Mesendoderm (in vitro differentiated cells): ENCODE measurements around the gene CAMK1.

Experiments
- DNase-seq: peaks from one replicate; pipeline ENCODE4 v3.0.0; 2013
- H2AK5ac ChIP-seq: 2 replicates; pipeline ENCODE4 v1.6.1; 2013; ENCODE audit warnings: low read length, inconsistent platforms
- H2BK120ac ChIP-seq: 2 replicates; pipeline ENCODE4 v1.6.1; 2013; ENCODE audit warnings: low read depth, mild to moderate bottlenecking, low read length, moderate library complexity, mixed read lengths
- H2BK15ac ChIP-seq: replicated peaks from 2 replicates; pipeline ENCODE4 v1.6.1; 2013; ENCODE audit warnings: low read depth, mild to moderate bottlenecking, moderate library complexity
- H2BK5ac ChIP-seq: 2 replicates; pipeline ENCODE4 v1.6.1; 2013; ENCODE audit warnings: low read length, inconsistent platforms
- H3K18ac ChIP-seq: 2 replicates; pipeline ENCODE4 v1.6.1; 2013; ENCODE audit warnings: mild to moderate bottlenecking, low read length, mixed read lengths
- H3K23ac ChIP-seq: one replicate; pipeline ENCODE4 v1.6.1; 2013; ENCODE audit warnings: low read length
- H3K27ac ChIP-seq: 2 replicates; pipeline ENCODE4 v1.5.1; 2013; ENCODE audit warnings: low read depth, mild to moderate bottlenecking, inconsistent platforms, low read length, moderate library complexity
- H3K27me3 ChIP-seq: 2 replicates; pipeline ENCODE4 v1.6.1; 2013; ENCODE audit warnings: low read length, control low read depth, mild to moderate bottlenecking, inconsistent platforms; ENCODE audit not compliant: insufficient read depth, poor library complexity
- H3K36me3 ChIP-seq: 2 replicates; pipeline ENCODE4 v1.6.1; 2013; ENCODE audit warnings: low read length, inconsistent platforms; ENCODE audit not compliant: control insufficient read depth, insufficient read depth
- H3K4ac ChIP-seq: one replicate; pipeline ENCODE4 v1.6.1; 2013; ENCODE audit warnings: low read depth, mild to moderate bottlenecking, low read length, moderate library complexity
- H3K4me1 ChIP-seq: 2 replicates; pipeline ENCODE4 v1.6.1; 2013; ENCODE audit warnings: low read depth, low read length, inconsistent platforms; ENCODE audit not compliant: control insufficient read depth
- H3K4me2 ChIP-seq: 2 replicates; pipeline ENCODE4 v1.6.1; 2013; ENCODE audit warnings: low read length
- H3K4me3 ChIP-seq: 2 replicates; pipeline ENCODE4 v1.5.1; 2013; ENCODE audit warnings: mild to moderate bottlenecking, low read length
- H3K56ac ChIP-seq: one replicate; pipeline ENCODE4 v1.6.1; 2013; ENCODE audit warnings: low read length
- H3K79me1 ChIP-seq: 2 replicates; pipeline ENCODE4 v1.6.1; 2013; ENCODE audit warnings: low read length, inconsistent platforms
- H3K79me2 ChIP-seq: 2 replicates; pipeline ENCODE4 v1.6.1; 2013; ENCODE audit warnings: mild to moderate bottlenecking, low read length; ENCODE audit not compliant: control insufficient read depth, insufficient read depth
- H3K9ac ChIP-seq: 2 replicates; pipeline ENCODE4 v1.6.1; 2013; ENCODE audit warnings: low read length, inconsistent platforms
- H4K5ac ChIP-seq: one replicate; pipeline ENCODE4 v1.6.1; 2013; ENCODE audit warnings: low read length
- H4K8ac ChIP-seq: one replicate; pipeline ENCODE4 v1.6.1; 2013; ENCODE audit warnings: low read depth, mild to moderate bottlenecking, control low read depth, low read length, moderate library complexity
- WGBS: extraction: QIAGEN DNeasy Blood & Tissue Kit; methylation state at CpG from one replicate; pipeline ENCODE4 v1.1.7; 2013; ENCODE audit warnings: low lambda C conversion rate, missing lambda C conversion rate; ENCODE audit not compliant: insufficient coverage; ENCODE audit errors: extremely low coverage; 5-methylcytosine and 5-hydroxymethylcytosine counted together

Gene CAMK1

GRCh38 chr3:9807981-9808344 is 38.2 kb upstream of the CAMK1 start:
- Histone ChIP-seq H3K4me3 (no peak overlapping the region), H3K4me2 (no peak overlapping the region), H4K8ac (no peak overlapping the region), H3K4ac (no peak overlapping the region), H3K9ac (no peak overlapping the region), H3K18ac (no peak overlapping the region), H3K56ac (no peak overlapping the region), H2BK120ac (no peak overlapping the region), H2AK5ac (no peak overlapping the region), H3K36me3 (peaks cover 15% of the 10 kb centered on the region), H3K27me3 (no peaks in the 10 kb centered on the region), H2BK15ac (no peak overlapping the region), H3K4me1 (no peaks in the 10 kb centered on the region), H4K5ac (no peak overlapping the region), H3K27ac (no peak overlapping the region), H3K79me1 (no peaks in the 10 kb centered on the region), H3K79me2 (no peaks in the 10 kb centered on the region), H2BK5ac (no peak overlapping the region), H3K23ac (no peak overlapping the region)
- no CpG with 5 or more reads among the region's 2 CpGs for WGBS
- no peak for DNase-seq

- H2AK5ac ChIP-seq = no peak overlapping the region
- H2BK5ac ChIP-seq = no peak overlapping the region
- no peak overlapping the region for H3K4me2 ChIP-seq
- no peak overlapping the region for H3K4ac ChIP-seq
- no peak overlapping the region for H2BK120ac ChIP-seq
- H3K4me1 ChIP-seq = no peaks in the 10 kb centered on the region
- no peak for DNase-seq
- no peak overlapping the region for H3K56ac ChIP-seq
- no peak overlapping the region for H3K9ac ChIP-seq
- H3K36me3 ChIP-seq = peaks cover 15% of the 10 kb centered on the region
- H3K27ac ChIP-seq = no peak overlapping the region
- no peak overlapping the region for H4K5ac ChIP-seq
- H3K23ac ChIP-seq = no peak overlapping the region
- H4K8ac ChIP-seq = no peak overlapping the region
- H3K79me2 ChIP-seq = no peaks in the 10 kb centered on the region
- H3K27me3 ChIP-seq = no peaks in the 10 kb centered on the region
- no peak overlapping the region for H3K18ac ChIP-seq
- no peak overlapping the region for H2BK15ac ChIP-seq
- H3K79me1 ChIP-seq = no peaks in the 10 kb centered on the region
- WGBS = no CpG with 5 or more reads among the region's 7 CpGs
- no peak overlapping the region for H3K4me3 ChIP-seq
Measured at GRCh38 chr3:9806688-9807589, 37.2 kb upstream of the CAMK1 start.

DNA sequence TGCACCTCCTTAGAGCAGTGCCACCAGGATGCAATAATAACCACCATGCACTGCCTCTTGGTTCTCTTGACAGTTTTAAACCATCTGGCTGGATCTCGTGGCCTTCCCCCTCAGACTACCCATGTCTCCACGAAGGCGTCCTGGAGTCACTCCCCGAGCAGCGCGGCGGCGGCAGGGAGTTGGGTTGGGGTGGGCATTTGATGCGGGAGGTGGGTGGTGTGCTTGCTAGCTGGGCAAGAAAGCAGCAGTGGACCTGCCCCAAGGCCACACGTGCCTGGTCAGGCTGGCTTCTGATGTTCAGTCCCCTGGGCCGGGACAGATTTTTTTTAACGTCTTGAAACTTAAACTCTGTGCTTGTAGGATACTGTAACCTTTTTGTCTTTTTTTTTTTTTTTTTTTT is 36.4 kb upstream of the CAMK1 start:
- Histone ChIP-seq H2BK15ac (no peak overlapping the region), H2AK5ac (no peak overlapping the region), H3K4me3 (no peak overlapping the region), H3K27me3 (no peaks in the 10 kb centered on the region), H3K4me2 (no peak overlapping the region), H3K9ac (no peak overlapping the region), H2BK120ac (no peak overlapping the region), H3K27ac (no peak overlapping the region), H3K18ac (no peak overlapping the region), H3K79me1 (no peaks in the 10 kb centered on the region), H4K8ac (no peak overlapping the region), H3K36me3 (peaks cover 21% of the 10 kb centered on the region), H2BK5ac (no peak overlapping the region), H3K4ac (no peak overlapping the region), H3K23ac (no peak overlapping the region), H3K56ac (no peak overlapping the region), H3K79me2 (no peaks in the 10 kb centered on the region), H3K4me1 (no peaks in the 10 kb centered on the region), H4K5ac (no peak overlapping the region)
- no peak for DNase-seq
- WGBS = no CpG with 5 or more reads among the region's 12 CpGs

- H3K4me2 ChIP-seq = no peak overlapping the region
- H3K4ac ChIP-seq = no peak overlapping the region
- H3K27ac ChIP-seq = no peak overlapping the region
- H3K9ac ChIP-seq = no peak overlapping the region
- H2BK15ac ChIP-seq = no peak overlapping the region
- no peak overlapping the region for H3K18ac ChIP-seq
- no peaks in the 10 kb centered on the region for H3K79me2 ChIP-seq
- no peak overlapping the region for H4K8ac ChIP-seq
- no peaks in the 10 kb centered on the region for H3K79me1 ChIP-seq
- H3K4me3 ChIP-seq = no peak overlapping the region
- H2BK120ac ChIP-seq = no peak overlapping the region
- DNase-seq = no peak
- no peaks in the 10 kb centered on the region for H3K27me3 ChIP-seq
- H3K4me1 ChIP-seq = no peaks in the 10 kb centered on the region
- peaks cover 21% of the 10 kb centered on the region for H3K36me3 ChIP-seq
- no peak overlapping the region for H2AK5ac ChIP-seq
- no peak overlapping the region for H4K5ac ChIP-seq
- H2BK5ac ChIP-seq = no peak overlapping the region
- no CpG with 5 or more reads among the region's 5 CpGs for WGBS
- no peak overlapping the region for H3K56ac ChIP-seq
- H3K23ac ChIP-seq = no peak overlapping the region
Measured at GRCh38 chr3:9804996-9805395, 35.2 kb upstream of the CAMK1 start.

DNA sequence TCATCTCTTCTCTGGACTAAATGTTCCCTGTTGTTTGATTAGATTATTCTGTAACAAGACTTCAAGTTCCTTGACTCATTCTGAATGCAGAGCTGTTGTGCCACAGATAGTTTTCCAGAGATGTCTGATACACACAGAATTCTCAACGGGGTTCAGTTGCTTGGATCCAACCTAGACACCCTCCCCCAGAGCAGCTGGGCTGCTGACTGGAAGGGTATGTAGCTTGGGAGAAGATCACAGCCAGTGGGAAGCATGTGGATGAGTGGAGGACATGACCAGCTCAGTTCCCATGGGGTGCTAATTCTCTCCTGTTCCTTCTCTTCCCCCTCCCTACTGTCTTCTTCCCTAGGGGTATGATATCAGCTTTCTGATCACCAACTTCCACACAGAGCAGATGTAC is 33.7 kb upstream of the CAMK1 start:
- Histone ChIP-seq H3K4me2 (no peak overlapping the region), H3K79me2 (no peaks in the 10 kb centered on the region), H3K56ac (no peak overlapping the region), H3K27ac (no peak overlapping the region), H3K4me3 (no peak overlapping the region), H2AK5ac (no peak overlapping the region), H3K4me1 (no peaks in the 10 kb centered on the region), H4K8ac (no peak overlapping the region), H2BK15ac (no peak overlapping the region), H3K23ac (no peak overlapping the region), H3K18ac (no peak overlapping the region), H2BK120ac (no peak overlapping the region), H4K5ac (no peak overlapping the region), H3K27me3 (no peaks in the 10 kb centered on the region), H3K79me1 (no peaks in the 10 kb centered on the region), H3K4ac (no peak overlapping the region), H3K36me3 (peaks cover 22% of the 10 kb centered on the region), H3K9ac (no peak overlapping the region), H2BK5ac (no peak overlapping the region)
- WGBS = no CpG with 5 or more reads among the region's 1 CpG
- DNase-seq = no peak

- Histone ChIP-seq H4K8ac (no peak overlapping the region), H2BK5ac (no peak overlapping the region), H3K79me2 (peaks cover 2% of the 10 kb centered on the region), H3K4me3 (no peak overlapping the region), H3K18ac (no peak overlapping the region), H3K23ac (no peak overlapping the region), H3K79me1 (peaks cover 7% of the 10 kb centered on the region), H3K4me2 (no peak overlapping the region), H2BK120ac (no peak overlapping the region), H3K56ac (no peak overlapping the region), H3K4ac (no peak overlapping the region), H2AK5ac (no peak overlapping the region), H3K36me3 (peaks cover 24% of the 10 kb centered on the region), H3K27ac (no peak overlapping the region), H4K5ac (no peak overlapping the region), H3K27me3 (no peaks in the 10 kb centered on the region), H3K4me1 (no peaks in the 10 kb centered on the region), H3K9ac (no peak overlapping the region), H2BK15ac (no peak overlapping the region)
- no peak for DNase-seq
- no CpG with 5 or more reads among the region's 5 CpGs for WGBS
Measured at GRCh38 chr3:9800529-9800928, 30.8 kb upstream of the CAMK1 start.
